Neural progenitor cell (in vitro differentiated cells): ENCODE measurements around the gene KCNQ1.

Experiments used
- EZH2 ChIP-seq: fragments of 200-600 bp; sonication (generic); IDR thresholded peaks from 2 replicates; pipeline ENCODE4 v1.6.1; 2017; ENCODE audit warnings: antibody characterized with exemption, mild to moderate bottlenecking, moderate library complexity
- EZH2phosphoT487 ChIP-seq: fragments of 200-600 bp; sonication (generic); IDR thresholded peaks from 2 replicates; pipeline ENCODE4 v1.6.1; 2017; ENCODE audit warnings: antibody characterized with exemption
- TF ChIP-seq, protein P1 (sequence below): fragments of 200-600 bp; sonication (generic); IDR thresholded peaks from 2 replicates; pipeline ENCODE4 v1.5.1; 2017; ENCODE audit warnings: antibody characterized with exemption, mild to moderate bottlenecking

DNA sequence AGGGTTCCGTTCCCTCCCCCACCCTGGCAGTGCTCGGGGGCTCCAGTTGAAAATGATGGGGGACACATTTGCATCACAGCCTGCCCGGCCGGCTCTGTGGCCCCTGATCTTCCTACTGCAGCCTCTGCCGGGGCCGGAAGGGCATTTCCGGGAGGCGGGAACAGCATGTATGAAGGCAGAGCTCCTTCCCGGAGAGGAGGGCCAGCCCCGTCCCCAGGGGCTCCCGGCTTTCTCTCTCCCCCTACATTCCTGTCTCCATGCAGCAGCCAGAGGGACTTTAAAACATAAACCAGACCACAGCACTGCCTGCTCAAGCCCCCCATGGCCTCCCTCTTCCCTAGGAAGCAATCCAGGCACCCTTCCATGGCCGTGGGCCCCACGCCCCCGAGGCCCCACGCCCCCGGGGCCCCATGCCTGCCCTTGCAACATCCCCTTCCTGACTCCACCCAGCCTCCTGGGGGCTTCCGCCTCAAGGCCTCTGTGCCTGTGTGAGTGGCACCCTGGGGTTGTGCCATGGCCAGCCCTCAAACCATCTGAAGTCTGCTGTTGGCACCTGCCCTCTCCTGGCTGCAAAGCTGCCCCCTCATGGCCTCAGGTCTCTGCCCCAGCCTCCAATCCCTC, 367.7 kb downstream of the KCNQ1 start:
- TF ChIP-seq, protein P1, sequence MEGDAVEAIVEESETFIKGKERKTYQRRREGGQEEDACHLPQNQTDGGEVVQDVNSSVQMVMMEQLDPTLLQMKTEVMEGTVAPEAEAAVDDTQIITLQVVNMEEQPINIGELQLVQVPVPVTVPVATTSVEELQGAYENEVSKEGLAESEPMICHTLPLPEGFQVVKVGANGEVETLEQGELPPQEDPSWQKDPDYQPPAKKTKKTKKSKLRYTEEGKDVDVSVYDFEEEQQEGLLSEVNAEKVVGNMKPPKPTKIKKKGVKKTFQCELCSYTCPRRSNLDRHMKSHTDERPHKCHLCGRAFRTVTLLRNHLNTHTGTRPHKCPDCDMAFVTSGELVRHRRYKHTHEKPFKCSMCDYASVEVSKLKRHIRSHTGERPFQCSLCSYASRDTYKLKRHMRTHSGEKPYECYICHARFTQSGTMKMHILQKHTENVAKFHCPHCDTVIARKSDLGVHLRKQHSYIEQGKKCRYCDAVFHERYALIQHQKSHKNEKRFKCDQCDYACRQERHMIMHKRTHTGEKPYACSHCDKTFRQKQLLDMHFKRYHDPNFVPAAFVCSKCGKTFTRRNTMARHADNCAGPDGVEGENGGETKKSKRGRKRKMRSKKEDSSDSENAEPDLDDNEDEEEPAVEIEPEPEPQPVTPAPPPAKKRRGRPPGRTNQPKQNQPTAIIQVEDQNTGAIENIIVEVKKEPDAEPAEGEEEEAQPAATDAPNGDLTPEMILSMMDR = no peak
- TF ChIP-seq EZH2 (no peak), EZH2phosphoT487 (no peak)
